ENCODE data around the gene PRMT5.

The PRMT5 gene

DNA sequence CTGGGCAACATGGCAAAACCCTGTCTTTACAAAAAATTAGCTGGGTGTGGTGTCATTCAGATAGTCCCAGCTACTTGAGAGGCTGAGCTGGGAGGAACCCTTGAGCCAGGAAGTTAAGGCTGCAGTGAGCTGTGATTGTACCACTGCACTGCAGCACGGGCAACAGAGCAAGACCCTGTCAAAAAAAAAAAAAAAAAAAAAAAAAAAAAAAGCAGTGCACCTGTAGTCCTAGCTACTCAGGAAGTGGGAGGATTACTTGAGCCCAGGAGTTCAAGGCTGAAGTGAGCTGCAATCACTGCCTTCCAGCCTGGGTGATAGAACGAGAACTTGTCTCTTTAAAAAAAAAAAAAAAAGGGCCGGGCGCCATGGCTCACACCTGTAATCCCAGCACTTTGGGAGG, 40.5 kb downstream of the PRMT5 start:
- no peak for TF ChIP-seq POLR2AphosphoS5 (IDR thresholded peaks at IDR 0.05; ENCODE audit: low read depth, low read length)
- TF ChIP-seq, protein P1, sequence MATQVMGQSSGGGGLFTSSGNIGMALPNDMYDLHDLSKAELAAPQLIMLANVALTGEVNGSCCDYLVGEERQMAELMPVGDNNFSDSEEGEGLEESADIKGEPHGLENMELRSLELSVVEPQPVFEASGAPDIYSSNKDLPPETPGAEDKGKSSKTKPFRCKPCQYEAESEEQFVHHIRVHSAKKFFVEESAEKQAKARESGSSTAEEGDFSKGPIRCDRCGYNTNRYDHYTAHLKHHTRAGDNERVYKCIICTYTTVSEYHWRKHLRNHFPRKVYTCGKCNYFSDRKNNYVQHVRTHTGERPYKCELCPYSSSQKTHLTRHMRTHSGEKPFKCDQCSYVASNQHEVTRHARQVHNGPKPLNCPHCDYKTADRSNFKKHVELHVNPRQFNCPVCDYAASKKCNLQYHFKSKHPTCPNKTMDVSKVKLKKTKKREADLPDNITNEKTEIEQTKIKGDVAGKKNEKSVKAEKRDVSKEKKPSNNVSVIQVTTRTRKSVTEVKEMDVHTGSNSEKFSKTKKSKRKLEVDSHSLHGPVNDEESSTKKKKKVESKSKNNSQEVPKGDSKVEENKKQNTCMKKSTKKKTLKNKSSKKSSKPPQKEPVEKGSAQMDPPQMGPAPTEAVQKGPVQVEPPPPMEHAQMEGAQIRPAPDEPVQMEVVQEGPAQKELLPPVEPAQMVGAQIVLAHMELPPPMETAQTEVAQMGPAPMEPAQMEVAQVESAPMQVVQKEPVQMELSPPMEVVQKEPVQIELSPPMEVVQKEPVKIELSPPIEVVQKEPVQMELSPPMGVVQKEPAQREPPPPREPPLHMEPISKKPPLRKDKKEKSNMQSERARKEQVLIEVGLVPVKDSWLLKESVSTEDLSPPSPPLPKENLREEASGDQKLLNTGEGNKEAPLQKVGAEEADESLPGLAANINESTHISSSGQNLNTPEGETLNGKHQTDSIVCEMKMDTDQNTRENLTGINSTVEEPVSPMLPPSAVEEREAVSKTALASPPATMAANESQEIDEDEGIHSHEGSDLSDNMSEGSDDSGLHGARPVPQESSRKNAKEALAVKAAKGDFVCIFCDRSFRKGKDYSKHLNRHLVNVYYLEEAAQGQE (IDR thresholded peaks at IDR 0.05; ENCODE audit: insufficient read depth in 1 of 2, low read depth in 2 of 2, low read length in 2 of 2), result no peak
- TF ChIP-seq TAF1 (IDR thresholded peaks at IDR 0.05; ENCODE audit: borderline replicate concordance, insufficient read depth, low read length), result no peak
- TF ChIP-seq FOXP2 (optimal IDR thresholded peaks at IDR 0.05; ENCODE audit: borderline replicate concordance, extremely low read depth, extremely low read length, insufficient read depth), result no peak
- TF ChIP-seq SIN3A (IDR thresholded peaks at IDR 0.05; ENCODE audit: borderline replicate concordance, insufficient read depth, low read length), result no peak

DNA sequence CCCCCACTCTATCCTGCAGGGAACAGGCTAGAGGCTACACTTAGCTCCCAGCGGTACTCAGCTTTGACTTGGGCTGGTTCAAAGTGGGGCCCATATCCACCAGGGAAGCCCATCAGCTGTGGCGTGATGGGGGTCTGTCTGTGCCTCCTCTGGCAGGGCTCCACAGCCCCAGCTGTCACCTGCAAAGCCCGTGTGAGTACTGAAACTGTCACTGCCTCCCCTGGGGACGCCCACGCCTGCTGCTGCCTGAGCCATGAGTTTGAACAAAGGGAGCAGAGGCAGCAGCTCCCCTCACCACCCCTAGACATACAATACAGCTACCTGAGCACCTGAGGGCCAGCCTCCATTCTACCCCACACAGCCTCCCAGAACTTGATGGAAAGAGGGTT, 41.2 kb downstream of the PRMT5 start:
- TF ChIP-seq TAF1 (IDR thresholded peaks at IDR 0.05; ENCODE audit: borderline replicate concordance, insufficient read depth, low read length) (no peak), SIN3A (IDR thresholded peaks at IDR 0.05; ENCODE audit: borderline replicate concordance, insufficient read depth, low read length) (no peak), FOXP2 (optimal IDR thresholded peaks at IDR 0.05; ENCODE audit: borderline replicate concordance, extremely low read depth, extremely low read length, insufficient read depth) (no peak), POLR2AphosphoS5 (IDR thresholded peaks at IDR 0.05; ENCODE audit: low read depth, low read length) (no peak)
- TF ChIP-seq, protein P1 (IDR thresholded peaks at IDR 0.05; ENCODE audit: insufficient read depth in 1 of 2, low read depth in 2 of 2, low read length in 2 of 2), result no peak

DNA sequence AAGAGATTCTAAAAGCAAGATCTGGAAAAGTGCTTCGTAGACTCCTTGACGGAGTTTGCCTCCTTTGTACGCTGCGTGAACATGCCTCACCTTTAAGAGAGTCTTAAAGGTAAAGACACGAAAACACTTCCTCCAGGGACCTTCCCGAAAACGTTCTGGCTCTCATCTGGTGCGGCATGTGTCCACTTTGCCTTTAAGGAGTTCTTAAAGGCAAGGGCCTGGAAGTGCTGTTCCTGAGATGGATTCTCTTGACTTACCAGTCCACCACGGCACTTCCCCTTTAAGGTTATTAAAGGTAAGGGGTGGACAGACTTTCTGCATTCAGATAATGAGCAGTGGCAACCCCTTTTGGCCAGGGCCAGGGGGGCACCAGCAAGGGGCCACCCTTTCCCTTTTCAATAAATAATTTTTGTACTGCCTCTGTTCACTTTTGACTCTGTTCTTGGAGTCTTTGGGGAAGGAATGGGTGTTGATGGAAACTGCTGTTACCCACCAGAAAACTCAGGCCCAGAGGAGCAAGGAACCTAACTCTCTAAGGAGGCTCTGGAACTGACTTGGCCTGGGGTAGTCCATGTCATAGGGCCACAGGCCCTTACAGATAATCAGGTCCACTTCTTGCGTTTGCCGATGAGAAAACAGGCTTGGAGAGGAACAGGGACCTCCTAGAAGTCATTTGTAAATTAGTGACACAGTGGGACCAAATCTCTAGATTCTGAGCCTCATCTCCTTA, 41.8 kb downstream of the PRMT5 start:
- TF ChIP-seq POLR2AphosphoS5 (IDR thresholded peaks at IDR 0.05; ENCODE audit: low read depth, low read length) (no peak), FOXP2 (optimal IDR thresholded peaks at IDR 0.05; ENCODE audit: borderline replicate concordance, extremely low read depth, extremely low read length, insufficient read depth) (no peak), SIN3A (IDR thresholded peaks at IDR 0.05; ENCODE audit: borderline replicate concordance, insufficient read depth, low read length) (no peak), TAF1 (IDR thresholded peaks at IDR 0.05; ENCODE audit: borderline replicate concordance, insufficient read depth, low read length) (no peak)
- TF ChIP-seq, protein P1 (IDR thresholded peaks at IDR 0.05; ENCODE audit: insufficient read depth in 1 of 2, low read depth in 2 of 2, low read length in 2 of 2), result no peak

DNA sequence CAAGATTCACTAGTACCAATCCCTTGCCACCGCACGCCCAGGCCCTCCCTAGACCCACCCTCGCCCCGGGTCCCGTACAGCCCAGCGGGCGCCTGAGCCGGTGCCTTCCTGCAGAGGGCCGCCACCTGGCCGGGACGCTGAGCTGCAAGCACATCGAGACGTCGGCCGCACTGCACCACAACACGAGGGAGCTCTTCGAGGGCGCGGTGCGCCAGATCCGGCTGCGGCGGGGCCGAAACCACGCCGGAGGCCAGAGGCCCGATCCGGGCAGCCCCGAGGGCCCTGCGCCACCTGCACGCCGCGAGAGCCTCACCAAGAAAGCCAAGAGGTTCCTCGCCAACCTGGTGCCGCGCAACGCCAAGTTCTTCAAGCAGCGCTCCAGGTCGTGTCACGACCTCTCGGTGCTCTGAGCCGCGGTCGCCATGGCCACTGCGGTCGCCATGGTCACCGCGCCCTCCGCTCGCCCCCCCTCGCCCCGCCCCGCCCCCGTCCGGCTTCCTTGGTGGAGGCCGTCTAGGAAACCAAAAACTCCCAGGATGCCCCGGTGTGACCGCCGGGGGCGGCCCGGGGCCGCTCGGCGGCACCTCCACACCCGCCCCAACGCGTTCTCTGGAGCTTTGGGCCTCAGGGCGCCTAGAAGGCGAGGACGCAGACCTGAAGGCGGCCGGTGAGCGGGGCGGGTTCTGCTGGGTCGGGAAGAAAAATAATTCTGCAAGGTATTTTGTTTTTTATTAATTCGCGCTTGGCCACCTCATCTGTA, 42.5 kb downstream of the PRMT5 start:
- TF ChIP-seq SIN3A (IDR thresholded peaks at IDR 0.05; ENCODE audit: borderline replicate concordance, insufficient read depth, low read length), result no peak
- no peak for TF ChIP-seq TAF1 (IDR thresholded peaks at IDR 0.05; ENCODE audit: borderline replicate concordance, insufficient read depth, low read length)
- TF ChIP-seq, protein P1 (IDR thresholded peaks at IDR 0.05; ENCODE audit: insufficient read depth in 1 of 2, low read depth in 2 of 2, low read length in 2 of 2), result no peak
- no peak for TF ChIP-seq FOXP2 (optimal IDR thresholded peaks at IDR 0.05; ENCODE audit: borderline replicate concordance, extremely low read depth, extremely low read length, insufficient read depth)
- no peak for TF ChIP-seq POLR2AphosphoS5 (IDR thresholded peaks at IDR 0.05; ENCODE audit: low read depth, low read length)
